Skeletal muscle tissue (tissue), 4 donors: ENCODE measurements around the gene PKP1. TPM values are rescaled to one million over a fixed set of nuclear protein-coding genes. Genes with fewer than 3 reads are reported as not detected.

ENCODE experiments used
- H3K27ac ChIP-seq: one replicate; pipeline ENCODE4 v1.7.0; 2013; ENCODE audit warnings: mild to moderate bottlenecking, low read depth, low read length, inconsistent platforms
- H3K27me3 ChIP-seq, 3 donors: one replicate each; pipeline ENCODE4 v1.7.0; 2013; ENCODE audit warnings: low read length in 3 of 3; ENCODE audit not compliant: control insufficient read depth in 3 of 3, insufficient read depth in 3 of 3
- H3K36me3 ChIP-seq, 3 donors: one replicate each; pipeline ENCODE4 v1.7.0; 2013; ENCODE audit warnings: low read length in 3 of 3; ENCODE audit not compliant: control insufficient read depth in 3 of 3, insufficient read depth in 3 of 3
- H3K4me1 ChIP-seq, 3 donors: one replicate each; pipeline ENCODE4 v1.7.0; 2013; ENCODE audit warnings: low read length in 3 of 3, mild to moderate bottlenecking in 3 of 3; ENCODE audit not compliant: control insufficient read depth in 3 of 3, insufficient read depth in 3 of 3
- H3K4me3 ChIP-seq, 3 donors: one replicate each; pipeline ENCODE4 v1.7.0; 2013; ENCODE audit warnings: low read length in 3 of 3
- H3K9ac ChIP-seq, 3 donors: one replicate each; pipeline ENCODE4 v1.7.0; 2013; ENCODE audit warnings: low read length in 3 of 3, mild to moderate bottlenecking in 3 of 3, moderate library complexity in 2 of 3, low read depth in 1 of 3
- H3K9me3 ChIP-seq, 3 donors: one replicate each; pipeline ENCODE4 v1.7.0; 2013; ENCODE audit warnings: low read length in 3 of 3; ENCODE audit not compliant: control insufficient read depth in 3 of 3
- total RNA-seq: library from RNA; depleted of rRNA; stranded (reverse); fragments of >200 nt; gene quantifications from one replicate; pipeline ENCODE4 v1.2.3, GENCODE V29; 2014
- donor health status: Osteomylitis.

Gene PKP1
- total RNA-seq, 1 donor from 2014 or later, result 3.7 TPM

DNA sequence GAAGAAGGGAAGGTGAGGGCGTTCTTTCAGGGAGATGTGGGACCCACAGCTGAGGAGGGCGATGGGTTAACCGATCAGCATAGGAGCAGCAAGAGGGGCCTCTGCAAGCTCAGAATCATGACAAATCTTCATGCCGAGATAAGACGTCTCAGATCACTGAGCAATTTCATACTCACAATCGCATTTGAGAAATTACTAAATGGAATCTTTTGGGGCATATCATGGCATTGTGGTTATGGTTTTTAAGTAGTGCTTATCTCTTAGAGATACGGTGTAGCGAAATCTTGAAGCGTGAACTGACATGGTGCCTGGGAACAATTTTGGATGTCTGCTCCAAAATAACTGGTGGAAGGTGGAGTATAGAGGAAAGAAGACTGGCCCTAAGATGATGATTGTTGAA lies 88.0 kb downstream of the PKP1 start:
- no peaks in the 10 kb centered on the region for H3K9me3 ChIP-seq
- peaks cover 3 to 23% (median 5%) of the 10 kb centered on the region in 3 donors for H3K4me1 ChIP-seq
- no peaks in the 10 kb centered on the region for H3K36me3 ChIP-seq
- no peak overlapping the region for H3K27ac ChIP-seq
- H3K9ac ChIP-seq, result no peak overlapping the region
- no peak overlapping the region for H3K4me3 ChIP-seq
- H3K27me3 ChIP-seq, result peaks cover 2 to 7% (median 7%) of the 10 kb centered on the region in 3 donors

GRCh38 chr1:201371792-201372191 lies 88.5 kb downstream of the PKP1 start:
- H3K36me3 ChIP-seq, result no peaks in the 10 kb centered on the region
- no peak overlapping the region for H3K27ac ChIP-seq
- peaks cover 3 to 23% (median 5%) of the 10 kb centered on the region in 3 donors for H3K4me1 ChIP-seq
- peaks cover 2 to 9% (median 7%) of the 10 kb centered on the region in 3 donors for H3K27me3 ChIP-seq
- no peak overlapping the region for H3K9ac ChIP-seq
- no peak overlapping the region for H3K4me3 ChIP-seq
- H3K9me3 ChIP-seq, result no peaks in the 10 kb centered on the region

- Histone ChIP-seq H3K9ac (no peak overlapping the region), H3K4me1 (peaks cover 3 to 21% (median 5%) of the 10 kb centered on the region in 3 donors), H3K9me3 (no peaks in the 10 kb centered on the region), H3K36me3 (no peaks in the 10 kb centered on the region), H3K27ac (no peak overlapping the region), H3K4me3 (no peak overlapping the region), H3K27me3 (peaks cover 0 to 7% (median 0%) of the 10 kb centered on the region in 3 donors)
Measured at GRCh38 chr1:201374364-201374763, 91.1 kb downstream of the PKP1 start.

DNA sequence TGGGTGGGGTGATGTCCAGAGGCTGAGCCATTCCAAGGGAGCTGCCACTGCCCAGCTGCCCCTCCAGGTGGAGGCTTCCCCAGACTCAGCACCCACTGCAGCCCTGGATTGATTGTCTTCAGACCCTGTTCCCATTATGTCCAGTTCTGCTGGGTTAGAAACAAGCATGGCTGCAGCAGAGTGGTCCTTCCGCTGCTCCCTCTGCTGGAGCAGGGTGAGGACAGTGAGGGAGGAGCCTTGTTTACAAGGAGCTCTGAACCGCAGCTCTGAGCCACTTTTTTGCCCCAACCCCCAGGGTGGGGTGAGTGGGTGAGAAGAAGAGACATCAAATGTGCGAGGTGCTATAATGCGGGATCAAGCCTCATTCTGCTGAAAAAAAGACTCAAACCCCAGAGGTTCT lies 91.9 kb downstream of the PKP1 start:
- Histone ChIP-seq H3K4me1 (peaks cover 3 to 21% (median 5%) of the 10 kb centered on the region in 3 donors), H3K9ac (no peak overlapping the region), H3K4me3 (no peak overlapping the region), H3K27ac (no peak overlapping the region), H3K9me3 (no peaks in the 10 kb centered on the region), H3K27me3 (peaks cover 0 to 6% (median 0%) of the 10 kb centered on the region in 3 donors), H3K36me3 (no peaks in the 10 kb centered on the region)

DNA sequence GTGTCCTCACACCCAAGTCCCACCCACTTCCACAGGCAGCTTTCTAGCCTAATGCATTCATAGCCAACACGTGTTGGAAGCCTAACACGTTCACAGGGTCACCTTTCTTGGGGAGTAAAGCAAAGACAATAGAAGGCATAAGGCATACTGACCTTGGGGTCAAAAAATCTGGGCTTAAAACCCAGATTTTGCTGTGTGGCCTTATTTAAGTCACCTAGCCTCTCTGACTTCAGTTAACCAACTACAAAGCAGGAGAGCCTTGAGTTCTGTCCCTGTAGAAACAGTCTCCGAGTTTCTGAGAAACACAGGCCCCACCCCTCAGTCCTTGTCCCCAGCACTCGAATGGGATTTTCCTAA lies 92.8 kb downstream of the PKP1 start:
- H3K9me3 ChIP-seq, result no peaks in the 10 kb centered on the region
- peaks cover 0 to 6% (median 0%) of the 10 kb centered on the region in 3 donors for H3K27me3 ChIP-seq
- no peak overlapping the region for H3K9ac ChIP-seq
- no peak overlapping the region for H3K27ac ChIP-seq
- H3K36me3 ChIP-seq, result no peaks in the 10 kb centered on the region
- peaks cover 3 to 21% (median 5%) of the 10 kb centered on the region in 3 donors for H3K4me1 ChIP-seq
- no peak overlapping the region for H3K4me3 ChIP-seq

DNA sequence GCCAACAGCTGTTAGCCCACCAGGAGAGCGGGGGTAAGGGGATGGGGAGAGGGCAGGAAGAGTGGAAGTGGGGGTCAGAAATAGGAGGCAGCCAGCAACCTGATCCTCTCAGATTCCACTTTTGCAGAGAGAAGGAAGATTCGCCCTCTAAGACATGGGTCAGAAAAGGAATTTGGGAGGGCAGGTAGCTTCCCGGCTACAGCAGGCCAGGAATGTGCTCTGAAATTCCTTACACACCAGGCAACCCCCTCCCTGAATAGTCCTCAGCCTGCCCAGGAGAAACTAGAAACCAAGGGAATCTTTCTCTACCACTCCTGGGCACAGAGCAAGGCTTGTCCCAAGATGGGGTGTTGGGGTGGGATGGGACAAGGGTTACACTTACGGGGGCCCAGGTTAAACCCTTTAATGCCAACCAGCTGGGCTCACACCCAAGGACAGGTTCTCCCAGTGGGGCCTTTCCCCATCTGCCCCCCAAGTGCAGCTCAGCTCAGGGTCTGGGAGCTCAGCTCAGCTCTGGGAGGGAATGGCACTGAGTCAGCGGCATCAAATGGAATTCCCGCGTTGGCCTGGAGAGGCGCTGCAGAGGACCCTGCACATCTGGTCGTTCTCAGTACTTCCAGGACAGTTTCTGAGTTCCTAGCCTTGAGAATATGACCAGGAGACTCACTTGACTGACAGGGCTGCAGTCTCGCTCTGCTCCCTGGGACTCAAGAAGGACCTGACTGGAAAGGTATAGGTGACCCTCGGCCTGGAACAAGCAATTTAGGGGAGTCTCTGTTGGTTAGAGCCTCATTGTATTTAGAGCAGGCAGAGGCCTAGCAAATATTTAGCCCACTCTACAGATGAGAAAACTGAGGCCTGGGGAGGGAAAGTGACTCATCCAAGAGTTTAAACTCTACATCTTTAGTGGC lies 93.4 kb downstream of the PKP1 start:
- H3K36me3 ChIP-seq, result no peaks in the 10 kb centered on the region
- no peak overlapping the region for H3K4me3 ChIP-seq
- H3K27me3 ChIP-seq, result peaks cover 0 to 6% (median 0%) of the 10 kb centered on the region in 3 donors
- H3K9ac ChIP-seq, result no peak overlapping the region
- no peaks in the 10 kb centered on the region for H3K9me3 ChIP-seq
- H3K27ac ChIP-seq, result no peak overlapping the region
- H3K4me1 ChIP-seq, result peaks cover 3 to 21% (median 5%) of the 10 kb centered on the region in 3 donors

GRCh38 chr1:201377611-201378092 lies 94.3 kb downstream of the PKP1 start, which contains the start of gene TNNT2:
Gene TNNT2, minus strand, starts transcription at chr1:201377680. Its CDS starts 4,426 bp downstream, at chr1:201373254.
- no peak within 1 kb of the TSS for H3K27ac ChIP-seq
- peaks cover 0 to 6% (median 0%) of the 10 kb centered on the region in 3 donors for H3K27me3 ChIP-seq
- H3K4me1 ChIP-seq, result peaks cover 3 to 21% (median 5%) of the 10 kb centered on the region in 3 donors

GRCh38 chr1:201378804-201379203 lies 95.5 kb downstream of the PKP1 start:
- Histone ChIP-seq H3K4me3 (no peak overlapping the region), H3K36me3 (no peaks in the 10 kb centered on the region), H3K27ac (no peak overlapping the region), H3K4me1 (peaks cover 3 to 27% (median 15%) of the 10 kb centered on the region in 3 donors), H3K9ac (no peak overlapping the region), H3K9me3 (no peaks in the 10 kb centered on the region), H3K27me3 (peaks cover 0 to 6% (median 0%) of the 10 kb centered on the region in 3 donors)

More at GRCh38 chr1:201377611-201378092, 94.3 kb downstream of the PKP1 start, which contains the start of gene TNNT2:
- no peaks in the 10 kb centered on the region for H3K9me3 ChIP-seq
- no peak within 1 kb of the TSS for H3K4me3 ChIP-seq
- no peak within 1 kb of the TSS for H3K9ac ChIP-seq
- H3K36me3 ChIP-seq, result no peaks in the 10 kb centered on the region

- Histone ChIP-seq H3K36me3 (no peaks in the 10 kb centered on the region), H3K27me3 (peaks cover 0 to 6% (median 0%) of the 10 kb centered on the region in 3 donors), H3K4me3 (no peak overlapping the region), H3K9ac (no peak overlapping the region), H3K4me1 (peaks cover 11 to 31% (median 25%) of the 10 kb centered on the region in 3 donors), H3K9me3 (no peaks in the 10 kb centered on the region), H3K27ac (no peak overlapping the region)
Measured at GRCh38 chr1:201379733-201380242, 96.5 kb downstream of the PKP1 start.

- no peaks in the 10 kb centered on the region for H3K36me3 ChIP-seq
- H3K27ac ChIP-seq, result no peak overlapping the region
- no peak overlapping the region for H3K9ac ChIP-seq
- no peaks in the 10 kb centered on the region for H3K9me3 ChIP-seq
- no peak overlapping the region for H3K4me3 ChIP-seq
- H3K27me3 ChIP-seq, result peaks cover 0 to 2% (median 0%) of the 10 kb centered on the region in 3 donors
- peaks cover 8 to 30% (median 28%) of the 10 kb centered on the region in 3 donors for H3K4me1 ChIP-seq
Measured at GRCh38 chr1:201381130-201381529, 97.8 kb downstream of the PKP1 start.
